NB4 (cell line): Measurements from ENCODE around the gene SLC15A4.
A peak's percentile ranks its signal among the peaks of the same experiment; 100 is the strongest.

ENCODE experiments used
- DNase-seq: peaks from one replicate; pipeline ENCODE4 v3.0.0; 2010; ENCODE audit warnings: low read depth
- H3K4me3 ChIP-seq: one replicate; pipeline ENCODE4 v1.5.1; 2011; ENCODE audit warnings: mild to moderate bottlenecking, low read depth, low read length, moderate library complexity
- CTCF ChIP-seq: IDR thresholded peaks from one replicate; pipeline ENCODE4 v1.5.1; 2012; ENCODE audit warnings: low read depth, low read length
- MAX ChIP-seq: IDR thresholded peaks from 2 replicates; pipeline ENCODE4 v1.6.1; 2011; ENCODE audit warnings: low read depth, low read length
- MYC ChIP-seq: IDR thresholded peaks from 2 replicates; pipeline ENCODE4 v1.6.1; 2011; ENCODE audit warnings: low read depth, low read length
- POLR2A ChIP-seq: IDR thresholded peaks from 2 replicates; pipeline ENCODE4 v1.6.1; 2011; ENCODE audit warnings: mild to moderate bottlenecking; ENCODE audit not compliant: insufficient read length; ENCODE audit errors: extremely low read depth

Gene SLC15A4

GRCh38 chr12:128833418-128833817 lies 9.7 kb upstream of the SLC15A4 start:
- H3K4me3 ChIP-seq, result no peak overlapping the region
- no peak for DNase-seq
- TF ChIP-seq MYC (no peak), CTCF (no peak), POLR2A (no peak), MAX (no peak)

- H3K4me3 ChIP-seq, result no peak overlapping the region
- DNase-seq, result peak; percentile 71
Observed at GRCh38 chr12:128830505-128830893, 6.7 kb upstream of the SLC15A4 start.

GRCh38 chr12:128829861-128830504 lies 6.2 kb upstream of the SLC15A4 start:
- peak; percentile 67 for DNase-seq
- TF ChIP-seq POLR2A, result no peak
- 0 out of 2 replicates have a peak, but pooled peaks have one; percentile 13 for TF ChIP-seq MYC
- H3K4me3 ChIP-seq, result no peak overlapping the region

More at GRCh38 chr12:128830505-128830893, 6.7 kb upstream of the SLC15A4 start:
- no peak for TF ChIP-seq CTCF
- no peak for TF ChIP-seq MAX
- no peak for TF ChIP-seq MYC
- TF ChIP-seq POLR2A, result no peak

- DNase-seq, result no peak
- TF ChIP-seq CTCF (no peak), POLR2A (no peak), MAX (no peak), MYC (no peak)
- no peak overlapping the region for H3K4me3 ChIP-seq
Observed at GRCh38 chr12:128827724-128828123, 4.0 kb upstream of the SLC15A4 start.

- no peak for TF ChIP-seq MYC
- TF ChIP-seq POLR2A, result no peak
- no peak for TF ChIP-seq CTCF
- no peak for TF ChIP-seq MAX
- no peak for DNase-seq
Observed at GRCh38 chr12:128825835-128826234, 2.1 kb upstream of the SLC15A4 start.

GRCh38 chr12:128823216-128823915 lies 392 bp downstream of the SLC15A4 start:
- peak overlapping the region; percentile 73 for H3K4me3 ChIP-seq
- no peak for DNase-seq
- TF ChIP-seq POLR2A, result no peak
- peak; percentile 70 for TF ChIP-seq MYC
- TF ChIP-seq MAX, result peak; percentile 58
- TF ChIP-seq CTCF, result no peak

More at GRCh38 chr12:128825835-128826234, 2.1 kb upstream of the SLC15A4 start:
- no peak overlapping the region for H3K4me3 ChIP-seq
